CD4-positive, alpha-beta T cell (primary cell): ENCODE results near the gene KATNAL2. TPM values are rescaled to one million over a fixed set of nuclear protein-coding genes. Genes with fewer than 3 reads are reported as not detected.

Experiments used
- ATAC-seq: fragments of 200-7000 bp; cut with Tn5 transposase; one replicate; pipeline ENCODE4 v1.10.0; 2022; ENCODE audit warnings: mild to moderate bottlenecking; ENCODE audit not compliant: poor library complexity
- CTCF ChIA-PET: fragments of 350-600 bp; sonication (Branson Sonifier 250); formaldehyde crosslinking; loops from one replicate; lab custom pipeline; 2021; ENCODE audit warnings: antibody characterized with exemption, inconsistent platforms; lab: Charles Lee
- POLR2A ChIA-PET: fragments of 350-600 bp; sonication (Branson Sonifier 250); formaldehyde crosslinking; loops from one replicate; lab custom pipeline; 2021; ENCODE audit warnings: antibody characterized with exemption, inconsistent platforms; lab: Charles Lee
- DNase-seq, 14 experiments: peaks; one replicate each; pipeline ENCODE4 v3.0.0-alpha.2; 2013 to 2020; ENCODE audit warnings: mixed read lengths in 2 of 14
- H3K27ac ChIP-seq, 2 donors: one replicate each; pipeline versions ENCODE4 v1.5.1 to v1.7.0; 2013; ENCODE audit warnings: low read length in 2 of 2, low read depth in 1 of 2, mild to moderate bottlenecking in 1 of 2
- H3K27me3 ChIP-seq, 2 experiments: 1 replicate in 1 of 2; 2 replicates in 1 of 2; pipeline versions ENCODE4 v1.6.1 to v1.7.0; 2013; ENCODE audit warnings: low read length in 2 of 2, control low read depth in 1 of 2, mild to moderate bottlenecking in 1 of 2, moderate library complexity in 1 of 2; ENCODE audit not compliant: insufficient read depth in 2 of 2, control insufficient read depth in 1 of 2
- H3K36me3 ChIP-seq: one replicate; pipeline ENCODE4 v1.6.1; 2013; ENCODE audit warnings: low read length, control low read depth; ENCODE audit not compliant: insufficient read depth
- H3K4me1 ChIP-seq: one replicate; pipeline ENCODE4 v1.6.1; 2013; ENCODE audit warnings: low read length, control low read depth; ENCODE audit not compliant: insufficient read depth
- H3K4me3 ChIP-seq: one replicate; pipeline ENCODE4 v1.5.1; 2013; ENCODE audit warnings: mild to moderate bottlenecking, low read length, moderate library complexity
- H3K9me3 ChIP-seq, 2 experiments: 1 replicate in 1 of 2; 2 replicates in 1 of 2; pipeline versions ENCODE4 v1.6.1 to v1.7.0; 2013; ENCODE audit warnings: low read length in 2 of 2, mild to moderate bottlenecking in 2 of 2, control low read depth in 1 of 2, moderate library complexity in 1 of 2; ENCODE audit not compliant: control insufficient read depth in 1 of 2, insufficient read depth in 1 of 2
- H3K27ac Mint-ChIP-seq: one replicate; pipeline ENCODE4 v1.8.0; 2020; ENCODE audit warnings: mixed read lengths
- H3K27me3 Mint-ChIP-seq: one replicate; pipeline ENCODE4 v1.8.0; 2021; ENCODE audit warnings: mixed read lengths
- H3K36me3 Mint-ChIP-seq: one replicate; pipeline ENCODE4 v1.8.0; 2021; ENCODE audit warnings: low read depth, mixed read lengths
- H3K4me1 Mint-ChIP-seq: one replicate; pipeline ENCODE4 v1.8.0; 2021; ENCODE audit warnings: low read depth, mixed read lengths
- H3K4me3 Mint-ChIP-seq: one replicate; pipeline ENCODE4 v1.8.0; 2020; ENCODE audit warnings: mild to moderate bottlenecking, mixed read lengths
- H3K9me3 Mint-ChIP-seq: one replicate; pipeline ENCODE4 v1.8.0; 2020; ENCODE audit warnings: mixed read lengths
- CTCF ChIP-seq: fragments of 200-600 bp; IDR thresholded peaks from one replicate; pipeline ENCODE4 v1.8.0; 2022; ENCODE audit warnings: antibody characterized with exemption, mild to moderate bottlenecking
- intact Hi-C, 2 experiments: fragments of 100-400 bp; cut with DNase I in 1 of 2; cut with micrococcal nuclease in 1 of 2; formaldehyde crosslinking; loops; one replicate each; pipeline versions ENCODE4 v1.15.1 to v1.9.0; 2023 to 2025; cut with DNase I, micrococcal nuclease
- total RNA-seq, 174 experiments: library from RNA in 2 of 174; stranded (reverse) in 2 of 174; gene quantifications; one replicate each; pipeline ENCODE4 v1.2.3 and lab custom pipeline; 2021 to 2026

The KATNAL2 gene
- total RNA-seq, 2 experiments from 2014 or later: 1.5 to 2.0 TPM

GRCh38 chr18:47040982-47041381 lies 123.6 kb downstream of the KATNAL2 start:
- ChIA-PET POLR2A (no interaction called here), CTCF (no interaction called here)
- Mint-ChIP-seq H3K4me1 (no peaks in the 10 kb centered on the region), H3K9me3 (no peaks in the 10 kb centered on the region), H3K27me3 (peaks cover 8% of the 10 kb centered on the region), H3K4me3 (no peak overlapping the region), H3K36me3 (no peaks in the 10 kb centered on the region), H3K27ac (no peak overlapping the region)
- no peak for TF ChIP-seq CTCF
- Histone ChIP-seq H3K36me3 (no peaks in the 10 kb centered on the region), H3K27me3 (no peaks in the 10 kb centered on the region), H3K9me3 (peaks cover 0 to 3% of the 10 kb centered on the region in 2 experiments), H3K27ac (no peak overlapping the region), H3K4me1 (no peaks in the 10 kb centered on the region), H3K4me3 (no peak overlapping the region)
- no peak for DNase-seq
- intact Hi-C loops: no loop called here
- no peak for ATAC-seq

GRCh38 chr18:47050468-47050867 lies 133.1 kb downstream of the KATNAL2 start:
- intact Hi-C loops: loop anchor here (1.0 to 5.0 kb wide), 3 partner anchors 157 to 699 kb away; no protein-coding TSS in a partner anchor
- Histone ChIP-seq H3K4me3 (no peak overlapping the region), H3K9me3 (peaks cover 0 to 3% of the 10 kb centered on the region in 2 experiments), H3K27ac (no peak overlapping the region), H3K4me1 (no peaks in the 10 kb centered on the region), H3K36me3 (no peaks in the 10 kb centered on the region), H3K27me3 (no peaks in the 10 kb centered on the region)
- ChIA-PET POLR2A (no interaction called here), CTCF (interaction anchor here (1.6 kb wide), 1 partner anchor 698 kb away, joined by 3 read pairs; no protein-coding TSS in a partner anchor)
- Mint-ChIP-seq H3K27me3 (no peaks in the 10 kb centered on the region), H3K4me3 (no peak overlapping the region), H3K36me3 (no peaks in the 10 kb centered on the region), H3K27ac (no peak overlapping the region), H3K4me1 (no peaks in the 10 kb centered on the region), H3K9me3 (no peaks in the 10 kb centered on the region)
- DNase-seq (peak in 4 of 14 experiments; percentile 11 to 48 (median 30)), ATAC-seq (no peak)
- peak; percentile 66 for TF ChIP-seq CTCF

GRCh38 chr18:47054369-47054768 lies 137.0 kb downstream of the KATNAL2 start:
- TF ChIP-seq CTCF: no peak
- intact Hi-C loops: loop anchor here in 1 of 2 experiments (5.0 kb wide), 1 partner anchor 153 kb away; no protein-coding TSS in a partner anchor
- no peak for ATAC-seq

More at GRCh38 chr18:47054369-47054768, 137.0 kb downstream of the KATNAL2 start:
- H3K4me1 Mint-ChIP-seq: no peaks in the 10 kb centered on the region
- H3K4me3 ChIP-seq: no peak overlapping the region
- H3K27me3 Mint-ChIP-seq: no peaks in the 10 kb centered on the region
- no peaks in the 10 kb centered on the region for H3K9me3 Mint-ChIP-seq
- H3K36me3 ChIP-seq: no peaks in the 10 kb centered on the region
- no peak overlapping the region for H3K27ac Mint-ChIP-seq
- CTCF ChIA-PET: no interaction called here
- no peaks in the 10 kb centered on the region for H3K36me3 Mint-ChIP-seq
- H3K4me3 Mint-ChIP-seq: no peak overlapping the region
- peaks cover 0 to 3% of the 10 kb centered on the region in 2 experiments for H3K9me3 ChIP-seq
- DNase-seq: no peak
- no peak overlapping the region for H3K27ac ChIP-seq
- POLR2A ChIA-PET: no interaction called here
- H3K27me3 ChIP-seq: no peaks in the 10 kb centered on the region
- H3K4me1 ChIP-seq: no peaks in the 10 kb centered on the region
